ENCODE data around the gene EFNA1.

GRCh38 chr1:155158991-155159390 is 31.3 kb downstream of the EFNA1 start:
- no peak for TF ChIP-seq CTCF (IDR thresholded peaks at IDR 0.05)
- no peak for TF ChIP-seq POLR2A (IDR thresholded peaks at IDR 0.05)

All from sigmoid colon (tissue), 3 donors.